GM12892 (cell line): ENCODE measurements around the gene FOXM1.

Experiments used
- POLR2A ChIP-seq: IDR thresholded peaks from 2 replicates; pipeline ENCODE4 v1.6.1; 2011; ENCODE audit warnings: low read depth, low read length, control low read depth
- POLR2AphosphoS5 ChIP-seq: IDR thresholded peaks from 2 replicates; pipeline ENCODE4 v1.6.1; 2011; ENCODE audit warnings: low read depth, low read length, control low read depth
- TAF1 ChIP-seq: IDR thresholded peaks from 2 replicates; pipeline ENCODE4 v1.6.1; 2011; ENCODE audit warnings: low read depth, mild to moderate bottlenecking, control low read depth, low read length, borderline replicate concordance

- TF ChIP-seq POLR2AphosphoS5 (no peak), POLR2A (no peak), TAF1 (no peak)
Observed at GRCh38 chr12:2842948-2843347, 34.0 kb downstream of the FOXM1 start.
